ENCODE data around the gene GRXCR2.

DNA sequence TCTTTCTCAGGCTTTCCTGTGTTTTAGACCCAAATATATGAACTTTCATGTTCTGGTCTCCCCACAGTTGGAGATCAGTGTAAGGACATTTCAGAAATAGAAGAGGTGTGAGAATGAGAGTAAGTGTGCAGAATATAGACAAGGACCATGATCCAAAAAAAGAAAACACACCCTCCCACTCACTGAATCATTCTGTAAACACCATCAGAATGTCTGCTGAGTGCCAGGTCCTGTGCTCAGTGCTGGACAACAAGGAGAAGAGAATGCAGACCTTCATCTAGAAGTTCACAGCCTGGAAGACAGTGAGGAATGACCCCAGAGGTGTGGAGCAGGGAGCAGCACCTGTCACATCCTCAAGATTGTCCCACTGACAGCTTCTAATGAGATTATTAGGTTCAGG is 44.5 kb upstream of the GRXCR2 start:
- TF ChIP-seq YY1 (IDR thresholded peaks at IDR 0.05; ENCODE audit: insufficient read depth, insufficient read length), result no peak
- TF ChIP-seq ZNF274 (IDR thresholded peaks at IDR 0.05; ENCODE audit: low read depth, low read length), result no peak

Data from NT2/D1 (cell line).